Cerebellar nuclear complex (tissue), 1 donor: ENCODE data around the gene TTC1.

Experiments used
- DNase-seq, 2 experiments: peaks; one replicate each; lab custom pipeline; 2025; lab: John Stamatoyannopoulos, UW

Gene TTC1

GRCh38 chr5:160088805-160089204, 79.9 kb downstream of the TTC1 start:
- no peak for DNase-seq

- DNase-seq, result no peak
Observed at GRCh38 chr5:160089531-160089930, 80.6 kb downstream of the TTC1 start.

GRCh38 chr5:160090059-160090458, 81.1 kb downstream of the TTC1 start:
- no peak for DNase-seq

- DNase-seq, result no peak
Observed at GRCh38 chr5:160092514-160092913, 83.6 kb downstream of the TTC1 start.

GRCh38 chr5:160092960-160093707, 84.2 kb downstream of the TTC1 start:
- no peak for DNase-seq

GRCh38 chr5:160096178-160096577, 87.2 kb downstream of the TTC1 start:
- no peak for DNase-seq

GRCh38 chr5:160097991-160098390, 89.1 kb downstream of the TTC1 start:
- no peak for DNase-seq

- no peak for DNase-seq
Observed at GRCh38 chr5:160105686-160106360, 96.9 kb downstream of the TTC1 start.

- no peak for DNase-seq
Observed at GRCh38 chr5:160108124-160108523, 99.2 kb downstream of the TTC1 start.
